WTC11 (cell line): ENCODE measurements around the gene TRIM17. TPM values are rescaled to one million over a fixed set of nuclear protein-coding genes. Genes with fewer than 3 reads are reported as not detected.

ENCODE experiments used
- ATAC-seq: fragments of 200-7000 bp; cut with Tn5 transposase; 2 replicates; pipeline ENCODE4 v1.10.0; 2021; ENCODE audit warnings: mild to moderate bottlenecking, moderate library complexity
- CTCF ChIA-PET: fragments of 300-600 bp; sonication (Branson Sonifier 250); formaldehyde crosslinking; loops from one replicate; lab custom pipeline; 2021; ENCODE audit warnings: antibody characterized with exemption; lab: Charles Lee
- POLR2A ChIA-PET: fragments of 350-600 bp; sonication (Branson Sonifier 250); formaldehyde crosslinking; loops from one replicate; lab custom pipeline; 2021; ENCODE audit warnings: antibody characterized with exemption; lab: Charles Lee
- DNase-seq: peaks from one replicate; pipeline ENCODE4 v3.0.0; 2021; ENCODE audit warnings: low spot score
- H3K27ac Mint-ChIP-seq: 2 replicates; pipeline ENCODE4 v1.8.0; 2021; ENCODE audit warnings: mixed read lengths
- H3K27me3 Mint-ChIP-seq: 2 replicates; pipeline ENCODE4 v1.8.0; 2021; ENCODE audit warnings: low read depth, mild to moderate bottlenecking, moderate library complexity, mixed read lengths
- H3K36me3 Mint-ChIP-seq: 2 replicates; pipeline ENCODE4 v1.8.0; 2021; ENCODE audit warnings: mixed read lengths
- H3K4me1 Mint-ChIP-seq: 2 replicates; pipeline ENCODE4 v1.8.0; 2022; ENCODE audit warnings: mixed read lengths
- H3K4me3 Mint-ChIP-seq: 2 replicates; pipeline ENCODE4 v1.8.0; 2021; ENCODE audit warnings: mild to moderate bottlenecking, moderate library complexity, mixed read lengths
- H3K9me3 Mint-ChIP-seq: 2 replicates; pipeline ENCODE4 v1.8.0; 2021; ENCODE audit warnings: mixed read lengths
- AFF4 ChIP-seq: sonication (generic); formaldehyde crosslinking; IDR thresholded peaks from 2 replicates; pipeline ENCODE4 v1.8.1; 2023; ENCODE audit warnings: mild to moderate bottlenecking, missing genetic modification reagents, borderline replicate concordance
- CBFB ChIP-seq: sonication (generic); formaldehyde crosslinking; IDR thresholded peaks from 2 replicates; pipeline ENCODE4 v1.8.1; 2022; ENCODE audit warnings: mild to moderate bottlenecking, low read depth, missing genetic modification reagents
- E2F5 ChIP-seq: sonication (generic); formaldehyde crosslinking; IDR thresholded peaks from 2 replicates; pipeline ENCODE4 v1.8.1; 2022; ENCODE audit warnings: mild to moderate bottlenecking, moderate library complexity, missing genetic modification reagents
- JAZF1 ChIP-seq: fragments of 250-450 bp; sonication (Bioruptor Pico); IDR thresholded peaks from 2 replicates; pipeline ENCODE4 v1.9.0; 2021; ENCODE audit warnings: moderate library complexity, mild to moderate bottlenecking, inconsistent platforms
- MAX ChIP-seq: sonication (generic); formaldehyde crosslinking; IDR thresholded peaks from 2 replicates; pipeline ENCODE4 v1.8.0; 2022; ENCODE audit warnings: mild to moderate bottlenecking, missing genetic modification reagents
- MXD4 ChIP-seq: fragments of 250-450 bp; sonication (Bioruptor Pico); IDR thresholded peaks from 2 replicates; pipeline ENCODE4 v1.8.0; 2021; ENCODE audit warnings: mild to moderate bottlenecking, moderate library complexity, borderline replicate concordance
- NFATC4 ChIP-seq: fragments of 250-450 bp; sonication (Bioruptor Pico); IDR thresholded peaks from 2 replicates; pipeline ENCODE4 v1.9.0; 2021; ENCODE audit warnings: mild to moderate bottlenecking
- NFYB ChIP-seq: sonication (generic); formaldehyde crosslinking; conservative IDR thresholded peaks from 2 replicates; pipeline ENCODE4 v1.8.0; 2022; ENCODE audit warnings: low read depth, missing genetic modification reagents
- PRDM15 ChIP-seq: sonication (generic); formaldehyde crosslinking; IDR thresholded peaks from 2 replicates; pipeline ENCODE4 v1.8.0; 2022; ENCODE audit warnings: missing genetic modification reagents
- PREB ChIP-seq: sonication (generic); formaldehyde crosslinking; IDR thresholded peaks from 2 replicates; pipeline ENCODE4 v1.8.1; 2022; ENCODE audit warnings: mild to moderate bottlenecking, missing genetic modification reagents, moderate library complexity, borderline replicate concordance
- ZNF138 ChIP-seq: sonication (generic); formaldehyde crosslinking; conservative IDR thresholded peaks from 2 replicates; pipeline ENCODE4 v1.8.1; 2022; ENCODE audit warnings: mild to moderate bottlenecking, moderate library complexity, missing genetic modification reagents
- ZSCAN18 ChIP-seq: fragments of 250-450 bp; sonication (Bioruptor Pico); IDR thresholded peaks from 2 replicates; pipeline ENCODE4 v2.1.2; 2022; ENCODE audit warnings: mild to moderate bottlenecking, moderate library complexity
- total RNA-seq: library from RNA; stranded (reverse); gene quantifications from 3 replicates; pipeline ENCODE4 v1.2.3, GENCODE V29; 2021
- TF ChIP-seq, protein P1 (sequence below): fragments of 200-600 bp; IDR thresholded peaks from 2 replicates; pipeline ENCODE4 v1.8.0; 2022; ENCODE audit warnings: antibody characterized with exemption
- TF ChIP-seq, protein P2 (sequence below): sonication (generic); formaldehyde crosslinking; IDR thresholded peaks from 2 replicates; pipeline ENCODE4 v1.8.1; 2023; ENCODE audit warnings: mild to moderate bottlenecking, missing genetic modification reagents, moderate library complexity

TRIM17 gene
- total RNA-seq, 1 experiment from 2014 or later: 2.6 TPM

- H3K27me3 Mint-ChIP-seq: peaks cover 68% of the 10 kb centered on the region
- TF ChIP-seq MAX (CRISPR knock-in tag) (0 out of 2 replicates have a peak, but pooled peaks have one; percentile 26), PRDM15 (CRISPR knock-in tag) (peak; percentile 68; the same call in 1 of the 2 replicates), NFATC4 (CRISPR knock-in tag) (no peak)
- peak; percentile 57 for DNase-seq
- CTCF ChIA-PET: interaction anchor here (0.9 to 3.0 kb wide), 5 partner anchors 11 to 106 kb away, joined by 3 to 10 read pairs (median 3); partner anchors contain the start of gene TRIM11
- peak; percentile 81 for ATAC-seq
- H3K36me3 Mint-ChIP-seq: no peaks in the 10 kb centered on the region
- peaks cover 16% of the 10 kb centered on the region for H3K4me1 Mint-ChIP-seq
- H3K4me3 Mint-ChIP-seq: peak overlapping the region; percentile 85
- POLR2A ChIA-PET: interaction anchor here (1.2 to 1.7 kb wide), 2 partner anchors 11 to 233 kb away, joined by 5 to 19 read pairs; a partner anchor contains a TSS
- H3K27ac Mint-ChIP-seq: no peak overlapping the region
- H3K9me3 Mint-ChIP-seq: no peaks in the 10 kb centered on the region
These were observed 30.2 kb upstream of the TRIM17 start for GRCh38 chr1:228446852-228447251.

- ChIA-PET POLR2A (interaction anchor here (0.6 to 1.7 kb wide), 4 partner anchors 12 to 232 kb away, joined by 4 to 19 read pairs (median 8); partner anchors contain the start of gene TRIM11), CTCF (interaction anchor here (0.9 to 3.0 kb wide), 6 partner anchors 11 to 105 kb away, joined by 3 to 10 read pairs (median 4); partner anchors contain the start of gene TRIM11)
- peak; percentile 77 for DNase-seq
- H3K9me3 Mint-ChIP-seq: no peaks in the 10 kb centered on the region
- peaks cover 16% of the 10 kb centered on the region for H3K4me1 Mint-ChIP-seq
- H3K27me3 Mint-ChIP-seq: peaks cover 76% of the 10 kb centered on the region
- no peaks in the 10 kb centered on the region for H3K36me3 Mint-ChIP-seq
- H3K27ac Mint-ChIP-seq: no peak overlapping the region
- peak; percentile 80 for ATAC-seq
- H3K4me3 Mint-ChIP-seq: peak overlapping the region; percentile 85
- TF ChIP-seq E2F5 (CRISPR knock-in tag): no peak
- TF ChIP-seq, protein P1, sequence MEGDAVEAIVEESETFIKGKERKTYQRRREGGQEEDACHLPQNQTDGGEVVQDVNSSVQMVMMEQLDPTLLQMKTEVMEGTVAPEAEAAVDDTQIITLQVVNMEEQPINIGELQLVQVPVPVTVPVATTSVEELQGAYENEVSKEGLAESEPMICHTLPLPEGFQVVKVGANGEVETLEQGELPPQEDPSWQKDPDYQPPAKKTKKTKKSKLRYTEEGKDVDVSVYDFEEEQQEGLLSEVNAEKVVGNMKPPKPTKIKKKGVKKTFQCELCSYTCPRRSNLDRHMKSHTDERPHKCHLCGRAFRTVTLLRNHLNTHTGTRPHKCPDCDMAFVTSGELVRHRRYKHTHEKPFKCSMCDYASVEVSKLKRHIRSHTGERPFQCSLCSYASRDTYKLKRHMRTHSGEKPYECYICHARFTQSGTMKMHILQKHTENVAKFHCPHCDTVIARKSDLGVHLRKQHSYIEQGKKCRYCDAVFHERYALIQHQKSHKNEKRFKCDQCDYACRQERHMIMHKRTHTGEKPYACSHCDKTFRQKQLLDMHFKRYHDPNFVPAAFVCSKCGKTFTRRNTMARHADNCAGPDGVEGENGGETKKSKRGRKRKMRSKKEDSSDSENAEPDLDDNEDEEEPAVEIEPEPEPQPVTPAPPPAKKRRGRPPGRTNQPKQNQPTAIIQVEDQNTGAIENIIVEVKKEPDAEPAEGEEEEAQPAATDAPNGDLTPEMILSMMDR: no peak
- TF ChIP-seq ZSCAN18: no peak
- TF ChIP-seq MXD4 (CRISPR knock-in tag): no peak
- no peak for TF ChIP-seq JAZF1 (CRISPR knock-in tag)
- no peak for TF ChIP-seq ZNF138 (CRISPR knock-in tag)
- no peak for TF ChIP-seq PREB
- TF ChIP-seq MAX (CRISPR knock-in tag): peak; percentile 54; the same call in 1 of the 2 replicates
- no peak for TF ChIP-seq CBFB (CRISPR knock-in tag)
- TF ChIP-seq NFYB (CRISPR knock-in tag): no peak
- TF ChIP-seq, protein P2, sequence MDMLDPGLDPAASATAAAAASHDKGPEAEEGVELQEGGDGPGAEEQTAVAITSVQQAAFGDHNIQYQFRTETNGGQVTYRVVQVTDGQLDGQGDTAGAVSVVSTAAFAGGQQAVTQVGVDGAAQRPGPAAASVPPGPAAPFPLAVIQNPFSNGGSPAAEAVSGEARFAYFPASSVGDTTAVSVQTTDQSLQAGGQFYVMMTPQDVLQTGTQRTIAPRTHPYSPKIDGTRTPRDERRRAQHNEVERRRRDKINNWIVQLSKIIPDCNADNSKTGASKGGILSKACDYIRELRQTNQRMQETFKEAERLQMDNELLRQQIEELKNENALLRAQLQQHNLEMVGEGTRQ: peak; percentile 80
- no peak for TF ChIP-seq AFF4 (CRISPR knock-in tag)
These were observed 29.4 kb upstream of the TRIM17 start for GRCh38 chr1:228445843-228446650.
